HG03575 (cell line): Measurements from ENCODE around the gene PLA1A.

ENCODE experiments used
- ATAC-seq: cut with Tn5 transposase; IDR thresholded peaks from one replicate; pipeline ENCODE4 v1.9.1; 2021; ENCODE audit not compliant: unreplicated experiment, insufficient number of reproducible peaks, low FRiP score; ENCODE audit errors: extremely low read depth

PLA1A gene

DNA sequence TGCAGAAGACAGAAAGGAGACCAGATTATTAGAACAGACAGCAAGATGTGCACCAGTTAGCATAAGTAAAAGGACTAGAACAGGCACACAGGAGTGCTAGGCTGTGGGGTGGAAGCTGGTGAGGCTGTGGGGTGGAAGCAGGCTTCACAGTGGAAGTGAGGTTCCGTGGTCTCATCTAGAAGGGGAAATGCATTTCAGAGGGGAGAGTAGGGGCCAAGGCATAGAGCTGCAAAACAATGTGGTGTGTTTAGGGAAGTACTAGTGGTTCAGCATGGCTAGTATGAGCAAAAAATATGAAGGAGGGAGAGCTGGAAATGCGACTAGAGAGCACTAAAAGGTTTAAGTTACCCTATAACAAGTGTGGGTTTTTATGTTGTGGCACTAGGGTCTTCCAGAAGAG lies 56.2 kb downstream of the PLA1A start:
- ATAC-seq = no peak

DNA sequence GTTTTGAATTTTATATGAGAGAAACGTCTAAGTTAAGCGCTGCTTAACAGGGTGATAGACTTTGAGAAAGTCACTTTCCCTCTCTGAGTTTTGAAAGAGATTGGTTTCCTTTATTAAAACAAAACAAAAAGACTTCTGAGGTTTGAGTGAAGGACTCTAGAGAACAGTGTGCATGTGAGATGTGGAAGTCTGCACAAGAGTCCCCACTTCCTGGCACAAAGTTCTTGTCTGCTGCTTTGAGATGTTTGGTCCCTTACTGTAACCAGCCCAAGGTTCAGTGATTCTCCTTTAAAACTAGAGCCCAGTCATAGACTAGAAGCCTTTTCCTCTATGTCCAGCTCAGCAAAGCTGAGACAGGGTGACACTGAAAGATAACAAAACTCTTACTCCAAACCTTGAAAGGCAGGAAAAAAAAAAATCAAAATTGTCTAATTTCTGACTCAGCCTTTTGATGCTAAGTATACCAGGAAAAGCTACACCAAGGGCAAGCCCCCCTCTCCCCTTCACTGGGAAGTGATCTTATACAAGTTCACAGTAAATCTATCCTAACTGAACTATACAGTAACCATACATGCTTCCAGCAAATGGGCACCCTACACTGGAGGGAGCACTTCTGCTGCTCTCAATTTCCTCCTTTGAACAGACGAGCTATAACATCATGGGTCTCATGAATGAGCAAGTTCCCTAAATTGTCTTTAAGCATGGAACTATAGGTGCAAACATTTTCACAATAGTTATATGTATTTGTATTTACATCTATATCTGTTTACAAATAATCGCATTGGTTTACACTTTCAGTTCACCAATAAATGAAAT lies 60.4 kb downstream of the PLA1A start:
- no peak for ATAC-seq

DNA sequence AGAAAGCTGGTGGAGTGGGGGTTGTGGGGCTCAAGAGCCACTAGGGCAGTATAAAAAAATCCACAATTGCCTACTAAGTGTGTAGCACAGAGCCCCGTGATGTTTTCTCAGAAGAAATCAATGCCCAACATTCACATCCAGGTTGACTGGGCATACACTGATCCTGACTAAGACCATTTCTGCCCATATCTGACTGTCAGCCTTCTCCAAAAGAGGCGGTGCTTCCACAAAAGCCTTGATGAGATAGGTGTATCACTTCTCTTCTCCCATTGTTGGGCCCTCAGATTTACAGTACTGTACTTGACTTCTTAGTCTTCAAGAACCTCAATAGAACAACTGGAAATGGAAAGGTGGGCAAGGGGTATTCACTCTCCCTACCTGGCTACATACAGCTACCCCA lies 61.3 kb downstream of the PLA1A start:
- no peak for ATAC-seq

DNA sequence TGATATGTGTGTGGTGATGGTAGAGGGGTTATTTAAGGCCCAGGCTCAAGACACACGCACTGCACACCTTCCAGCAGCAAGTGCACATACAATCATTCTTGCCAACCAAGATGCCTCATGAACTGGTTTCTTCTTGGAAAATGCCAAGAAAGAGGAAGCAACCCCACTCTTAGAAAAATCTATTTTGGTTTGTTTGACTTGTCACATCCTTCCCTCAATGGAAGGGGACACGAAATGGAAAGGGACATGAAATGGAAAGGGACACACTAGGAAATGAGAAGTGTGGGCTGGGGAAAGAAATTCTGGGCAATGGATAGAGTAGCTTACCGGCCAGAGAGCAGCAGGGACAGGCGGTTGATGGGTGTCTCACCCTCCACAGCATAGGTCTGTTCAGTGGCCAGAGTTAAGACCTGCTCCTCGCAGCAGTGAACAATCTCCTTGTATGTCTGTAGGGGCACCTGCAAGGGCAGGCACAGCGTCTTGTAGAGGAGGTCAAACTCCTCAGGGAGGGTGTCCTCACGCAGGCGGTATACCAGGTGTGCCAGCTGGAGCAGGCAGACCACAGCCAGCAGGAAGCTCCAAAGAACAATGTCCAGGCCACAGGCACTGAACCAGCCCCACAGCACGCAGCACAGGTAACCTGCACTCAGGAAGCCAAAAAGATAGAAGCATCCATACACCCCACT lies 62.1 kb downstream of the PLA1A start:
- ATAC-seq = no peak

DNA sequence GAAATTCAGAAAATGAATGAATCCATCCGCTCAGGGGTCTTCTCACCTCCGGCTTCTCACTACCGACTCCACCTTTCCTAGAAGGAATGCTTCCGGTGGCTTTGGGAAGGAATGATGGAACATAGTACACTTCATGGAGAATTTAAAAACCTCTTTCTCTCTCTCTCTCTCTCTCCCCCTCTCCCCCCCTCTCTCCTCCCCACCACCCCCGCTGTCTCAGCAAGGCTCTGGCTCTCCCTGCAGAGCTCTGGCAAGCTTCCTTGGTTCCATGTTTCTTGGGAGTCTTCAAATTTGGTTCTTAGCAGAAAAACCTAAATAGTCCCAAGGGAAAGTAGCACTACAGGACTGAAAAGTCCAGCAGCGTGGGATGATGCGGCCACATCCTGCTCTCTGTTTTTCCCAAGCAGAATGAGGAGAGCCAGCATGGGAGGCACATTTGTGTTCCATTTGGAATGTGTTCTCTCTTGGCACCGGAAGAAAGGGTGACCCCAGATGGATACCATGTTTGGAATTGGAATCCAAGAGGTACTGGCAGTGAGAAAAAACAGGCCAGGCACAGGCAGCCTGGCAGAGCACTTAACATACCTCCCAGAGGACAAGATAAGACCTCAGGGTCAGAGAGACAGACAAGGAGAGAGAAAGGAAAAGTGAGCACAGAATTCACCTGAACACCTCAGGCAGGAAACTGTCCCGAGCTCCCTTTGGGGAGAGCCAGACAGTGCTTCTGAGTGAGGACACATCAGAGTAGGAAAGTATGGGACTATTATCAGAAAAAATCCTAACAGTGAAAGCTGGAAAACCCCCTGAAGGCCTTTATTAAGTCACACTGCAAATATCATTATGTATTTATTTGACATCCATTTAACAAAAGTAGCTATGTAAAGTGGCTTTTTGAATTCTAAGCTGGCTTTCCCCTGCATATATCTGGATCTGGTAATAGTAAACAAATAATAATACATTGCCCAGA lies 63.1 kb downstream of the PLA1A start, which contains the start of gene POPDC2:
POPDC2 (minus strand) TSS at position 116 of the 967 bp plus-strand sequence. CDS start 166 bp downstream, outside the sequence.
- ATAC-seq = no peak

DNA sequence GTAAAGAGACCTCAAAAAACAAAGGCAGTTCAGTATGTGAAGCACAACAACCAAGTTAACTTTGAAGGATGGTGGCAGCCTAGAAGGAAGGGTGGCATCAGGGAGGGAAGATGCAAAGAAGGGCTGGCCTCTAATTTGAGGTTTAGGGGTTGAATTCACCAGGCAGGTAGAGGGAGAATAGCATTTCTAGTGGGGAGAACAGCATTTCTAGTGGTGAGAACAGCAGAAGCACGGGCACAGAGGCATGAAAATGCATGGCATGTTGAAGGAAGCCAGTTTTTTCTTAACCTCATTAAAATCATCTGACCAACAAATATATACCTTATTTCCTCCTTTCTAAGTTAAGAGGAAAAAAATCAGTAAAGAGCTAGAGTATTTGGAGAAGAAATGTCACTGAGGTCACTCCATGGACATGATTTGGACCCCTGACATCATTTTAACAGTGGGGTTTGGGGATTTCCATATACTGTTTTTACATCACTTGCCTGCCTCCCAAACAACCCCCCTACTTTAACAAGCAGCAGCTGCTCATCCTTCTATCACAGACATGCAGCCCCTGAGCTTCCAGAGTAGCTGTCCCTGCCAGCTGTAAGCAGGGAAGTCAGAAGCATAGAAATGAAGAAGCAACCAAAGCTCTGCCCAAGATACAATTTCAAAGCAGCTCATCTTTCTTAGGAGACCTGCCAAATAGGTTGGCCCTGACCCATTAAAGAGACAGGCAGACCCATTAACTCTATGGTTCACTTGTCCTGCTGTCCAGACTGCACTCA lies 65.1 kb downstream of the PLA1A start:
- ATAC-seq = no peak

DNA sequence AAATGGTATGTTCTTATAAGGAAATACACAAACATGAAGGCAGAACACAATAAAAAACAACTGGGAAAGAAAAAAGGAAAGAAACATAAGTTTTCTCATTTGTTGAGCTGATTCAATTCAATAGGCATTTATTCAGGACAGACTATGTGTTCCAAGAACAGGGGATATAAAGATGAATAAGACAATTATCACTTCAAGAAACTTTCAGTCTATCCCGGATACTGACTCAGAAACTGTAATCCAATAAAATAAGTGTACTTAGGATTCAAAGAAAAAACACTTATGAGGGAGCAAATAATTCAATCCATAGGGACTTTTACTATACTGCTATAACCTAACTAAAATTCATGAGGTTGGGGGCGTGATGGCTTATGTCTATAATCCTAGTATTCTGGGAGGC lies 66.2 kb downstream of the PLA1A start:
- no peak for ATAC-seq

DNA sequence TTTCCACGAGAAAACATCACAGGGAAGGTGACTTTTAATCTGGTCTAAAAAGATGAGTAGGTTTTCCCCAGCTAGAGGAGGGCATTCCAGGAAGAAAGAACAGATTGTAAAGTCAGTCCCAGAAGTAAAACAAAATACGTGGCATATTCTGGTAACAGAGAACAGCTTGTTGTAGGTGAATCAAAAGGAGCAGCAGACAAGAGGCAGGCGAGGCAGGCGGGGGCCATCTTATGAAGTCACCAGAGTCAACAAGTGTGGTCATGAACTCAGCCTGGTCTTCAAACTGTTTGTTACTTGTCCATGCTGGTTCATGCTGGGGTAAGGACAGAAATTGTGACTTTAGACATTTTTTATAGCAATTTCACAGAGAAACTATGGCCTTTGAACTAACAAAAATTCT lies 66.7 kb downstream of the PLA1A start:
- ATAC-seq = no peak

DNA sequence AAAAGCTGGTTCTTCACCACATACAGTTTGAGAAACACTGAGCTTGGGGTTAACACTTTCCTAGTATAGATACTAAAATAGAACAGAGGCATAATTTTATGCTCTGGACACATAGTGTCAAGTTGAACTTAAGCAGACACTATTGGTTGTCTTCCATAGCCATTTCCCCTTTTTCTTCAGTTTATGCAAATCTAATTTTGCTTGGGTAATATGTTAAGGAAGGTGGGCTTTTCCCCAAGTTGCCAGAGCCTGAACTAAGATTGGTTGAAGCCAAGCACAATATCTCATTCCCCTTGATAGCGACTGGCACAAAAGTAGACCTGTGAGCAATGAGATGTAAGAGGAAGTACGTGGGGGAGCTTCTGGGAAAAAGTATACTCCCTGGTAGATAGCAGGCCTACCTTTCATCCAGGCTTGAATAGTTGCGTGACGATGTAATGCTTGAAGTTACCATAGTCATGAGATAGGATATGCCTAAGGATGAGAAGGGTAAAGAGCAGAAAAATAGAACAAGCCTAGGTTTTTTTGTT lies 67.2 kb downstream of the PLA1A start:
- ATAC-seq = no peak

DNA sequence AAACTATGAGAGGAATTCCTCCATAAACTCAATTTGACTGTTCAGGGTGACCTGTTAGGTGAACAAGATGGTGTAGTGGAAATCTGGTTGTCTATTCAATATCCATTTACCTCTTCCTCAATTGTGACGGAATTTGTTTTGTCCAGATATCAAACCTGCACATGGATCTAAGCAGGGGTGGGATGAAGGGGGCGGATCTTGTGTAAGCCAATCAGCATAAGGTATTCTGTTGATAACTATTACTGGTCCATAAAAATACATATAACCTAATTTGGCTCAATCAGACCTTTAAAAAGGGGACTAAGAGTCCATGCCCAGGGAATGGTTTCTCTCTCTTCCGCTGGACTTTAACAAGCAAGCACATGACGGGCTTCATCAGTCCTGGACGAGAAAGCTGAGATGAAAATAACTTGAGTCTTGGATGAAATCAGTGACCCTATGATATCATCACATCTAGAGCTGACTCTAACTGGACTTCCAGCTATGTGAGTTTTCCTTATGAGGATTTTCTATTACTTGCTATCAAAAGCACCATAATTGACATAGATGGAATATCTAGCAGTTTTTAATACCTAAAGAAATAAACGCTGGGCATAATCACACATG lies 68.4 kb downstream of the PLA1A start:
- no peak for ATAC-seq

DNA sequence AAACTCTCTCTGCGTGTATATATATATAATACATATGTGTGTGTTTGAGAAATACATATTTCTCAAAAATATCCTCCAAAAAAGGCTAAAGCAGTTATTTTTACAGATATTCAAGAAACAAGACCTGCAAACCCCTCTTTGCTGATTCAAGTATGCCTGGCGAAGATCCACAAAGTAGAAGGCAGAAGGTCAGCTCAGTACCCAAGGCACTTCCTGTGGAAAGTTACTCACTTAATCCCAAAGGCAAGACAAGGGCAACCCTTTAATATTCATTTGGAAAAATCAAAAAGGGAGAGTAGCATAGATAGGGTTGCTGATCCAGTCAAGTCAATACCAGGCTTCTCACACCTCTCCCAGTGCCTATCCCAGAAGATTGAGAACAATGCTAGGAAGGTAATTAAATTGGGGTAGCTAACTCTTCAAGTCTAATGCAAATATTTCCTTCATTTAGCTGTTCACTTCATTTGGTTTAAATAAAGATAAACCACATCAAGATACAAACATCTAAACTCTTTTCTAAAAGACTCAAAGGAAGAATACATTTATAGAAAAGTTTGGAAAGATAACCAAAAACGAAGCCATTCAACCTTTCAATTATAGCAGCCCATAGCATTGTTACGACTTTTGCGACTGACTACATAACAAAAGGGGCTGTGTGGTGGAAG lies 72.4 kb downstream of the PLA1A start:
- no peak for ATAC-seq

DNA sequence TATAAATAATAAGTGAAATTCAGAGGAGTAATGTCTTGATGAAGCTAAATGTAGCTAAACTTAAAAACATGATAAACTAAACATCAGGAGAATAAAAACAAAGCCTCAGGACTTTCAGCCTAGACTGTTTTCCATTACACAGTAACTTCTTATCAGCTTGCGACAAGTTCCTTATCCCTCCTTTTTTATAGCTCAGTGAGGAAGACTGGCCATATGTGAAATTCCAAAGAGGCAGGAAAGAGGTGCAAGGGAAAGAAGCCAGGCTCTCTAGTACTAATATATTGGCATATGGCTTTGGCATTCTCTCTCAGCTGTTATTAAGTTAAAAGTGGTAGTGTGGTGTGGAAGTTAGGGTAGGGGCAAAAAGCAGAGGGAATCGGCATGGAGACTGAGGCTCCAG lies 75.1 kb downstream of the PLA1A start:
- no peak for ATAC-seq

DNA sequence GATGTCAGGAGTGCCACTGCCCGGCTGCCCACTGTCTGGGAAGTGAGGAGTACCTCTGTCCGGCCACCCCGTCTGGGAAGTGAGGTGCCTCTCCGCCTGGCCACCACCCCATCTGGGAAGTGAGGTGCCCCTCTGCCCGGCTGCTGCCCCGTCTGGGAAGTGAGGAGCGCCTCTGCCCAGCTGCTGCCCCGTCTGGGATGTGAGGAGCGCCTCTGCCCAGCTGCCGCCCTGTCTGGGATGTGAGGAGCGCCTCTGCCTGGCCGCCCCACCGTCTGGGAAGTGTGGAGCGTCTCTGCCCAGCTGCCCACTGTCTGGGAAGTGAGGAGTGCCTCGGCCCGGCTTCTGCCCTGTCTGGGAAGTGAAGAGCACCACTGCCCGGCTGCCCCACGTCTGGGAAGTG lies 76.2 kb downstream of the PLA1A start:
- no peak for ATAC-seq

DNA sequence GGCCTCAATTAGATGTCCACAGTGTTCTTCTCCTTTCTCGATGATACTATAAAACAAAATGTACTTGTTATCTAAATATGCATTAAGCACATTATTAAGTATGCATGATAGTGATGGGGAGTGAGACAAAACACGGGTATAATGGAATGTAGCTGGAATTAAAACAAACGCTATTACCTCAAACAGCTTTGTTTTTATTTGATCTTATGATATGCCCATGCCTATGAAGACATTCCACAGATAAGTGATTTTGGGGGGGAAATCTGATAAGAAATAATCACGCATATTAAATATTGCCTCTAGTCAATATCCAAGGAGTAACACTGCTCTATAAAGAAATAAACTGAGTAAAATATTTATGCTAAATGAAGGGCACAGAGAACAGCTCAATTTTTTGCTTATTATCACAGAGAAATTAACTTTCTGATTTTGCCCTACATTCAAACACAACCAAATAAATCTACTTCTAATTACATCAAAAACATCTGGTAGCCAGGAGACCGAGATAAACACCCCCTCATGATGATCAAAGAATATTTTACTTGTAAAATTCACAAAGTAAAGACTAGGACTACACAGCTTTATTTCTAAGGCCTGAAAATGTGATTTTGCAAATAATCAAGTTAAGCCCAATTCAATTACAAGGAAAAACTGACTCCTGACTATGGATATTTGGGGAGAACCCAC lies 77.6 kb downstream of the PLA1A start:
- no peak for ATAC-seq

DNA sequence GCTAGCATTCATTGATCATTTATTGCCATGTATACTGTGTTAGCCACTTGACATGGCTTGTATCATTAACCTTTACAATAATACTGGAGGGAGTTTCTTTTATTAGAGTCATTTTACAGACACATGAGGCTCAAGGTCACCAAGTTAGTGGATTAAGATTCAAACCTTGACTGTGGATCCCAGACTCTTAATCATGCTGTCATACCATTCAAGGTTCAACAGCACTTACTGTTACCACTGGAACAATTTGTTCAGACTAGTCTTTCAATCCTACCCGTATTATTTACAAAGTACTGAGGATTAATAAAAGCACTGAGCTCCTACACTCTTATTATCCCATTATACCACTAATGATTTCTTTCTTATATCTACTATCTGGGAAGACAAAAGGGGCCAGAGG lies 78.3 kb downstream of the PLA1A start:
- no peak for ATAC-seq

DNA sequence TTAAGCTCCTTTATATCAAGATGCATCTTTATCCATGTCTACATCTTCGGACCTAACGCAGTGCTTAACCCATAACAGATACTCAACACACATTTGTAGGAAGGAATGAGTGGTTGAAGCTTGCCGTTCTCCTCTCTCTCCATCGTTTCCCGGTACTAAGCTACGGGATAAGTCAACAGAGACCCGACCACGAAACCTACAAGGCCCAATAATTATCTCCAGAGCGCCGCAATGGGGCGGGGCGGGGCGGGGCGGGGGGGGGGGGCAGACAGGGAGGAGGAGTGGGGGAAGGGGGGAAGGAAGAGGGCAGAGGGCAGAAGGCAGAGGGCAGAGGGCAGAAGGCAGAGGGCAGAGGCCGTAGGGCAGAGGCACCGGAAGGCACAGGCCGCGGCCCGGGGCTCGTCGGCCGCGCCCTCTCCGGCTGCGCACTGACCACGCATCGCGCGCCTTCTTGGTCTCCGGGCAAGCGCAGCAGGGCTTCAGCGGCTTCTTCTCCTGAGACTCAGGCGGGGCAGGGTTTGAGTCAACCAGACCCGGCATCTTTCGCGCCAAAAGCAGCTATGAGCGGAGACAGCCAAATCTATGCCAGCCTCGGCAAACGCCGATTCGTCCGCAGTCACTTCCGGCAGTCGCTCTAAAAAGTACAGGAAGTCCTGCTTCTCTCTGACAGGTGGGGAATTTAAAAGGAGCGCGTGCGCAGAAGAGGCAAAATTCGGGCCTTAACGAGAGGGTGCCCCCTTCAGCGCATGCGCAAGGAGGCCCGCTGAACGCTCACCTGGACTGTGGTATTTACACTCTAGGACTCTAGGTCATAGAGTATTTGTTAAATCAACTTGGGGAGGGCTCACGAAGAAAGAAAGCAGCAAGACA lies 79.3 kb downstream of the PLA1A start, which contains the start of gene COX17:
COX17 (minus strand) TSS at position 636 of the 870 bp plus-strand sequence; CDS start at position 540, 96 bp downstream.
- peak; percentile 81 for ATAC-seq
